Fibroblast of the conjunctiva (primary cell): ENCODE results near the gene SLC39A7.
"Not testable (repeated sequence)": the region's sequence is repeated elsewhere in the genome, so short reads cannot be mapped to it uniquely, and the experiment has no call there.

Experiments used
- DNase-seq: peaks from one replicate; pipeline ENCODE4 v3.0.0-alpha.2; 2010; ENCODE audit warnings: low read depth

SLC39A7 gene

GRCh38 chr6:33205191-33206026, 4.7 kb downstream of the SLC39A7 start:
- no peak for DNase-seq

- DNase-seq = no peak
Measured at GRCh38 chr6:33206027-33206863, 5.6 kb downstream of the SLC39A7 start.

GRCh38 chr6:33206864-33207551, 6.3 kb downstream of the SLC39A7 start:
- DNase-seq = no peak

GRCh38 chr6:33207552-33208090, 7.0 kb downstream of the SLC39A7 start:
- no peak for DNase-seq

GRCh38 chr6:33208091-33208967, 7.7 kb downstream of the SLC39A7 start, which contains the start of gene RING1:
Gene RING1 (plus strand): TSS chr6:33208500. CDS start chr6:33208823, 323 bp downstream.
- no peak for DNase-seq

GRCh38 chr6:33209856-33210255, 9.2 kb downstream of the SLC39A7 start:
- no peak for DNase-seq

- no peak for DNase-seq
Measured at GRCh38 chr6:33211136-33211535, 10.5 kb downstream of the SLC39A7 start.

- no peak for DNase-seq
Measured at GRCh38 chr6:33211666-33212422, 11.2 kb downstream of the SLC39A7 start.

- no peak for DNase-seq
Measured at GRCh38 chr6:33212857-33213165, 12.1 kb downstream of the SLC39A7 start.

GRCh38 chr6:33213166-33213988, 12.7 kb downstream of the SLC39A7 start:
- no peak for DNase-seq

GRCh38 chr6:33213989-33214335, 13.3 kb downstream of the SLC39A7 start:
- DNase-seq = no peak

GRCh38 chr6:33215271-33216116, 14.8 kb downstream of the SLC39A7 start:
- DNase-seq = no peak

GRCh38 chr6:33216117-33216649, 15.5 kb downstream of the SLC39A7 start:
- no peak for DNase-seq

GRCh38 chr6:33217246-33217645, 16.6 kb downstream of the SLC39A7 start:
- DNase-seq = no peak

- no peak for DNase-seq
Measured at GRCh38 chr6:33217681-33218080, 17.0 kb downstream of the SLC39A7 start.

- DNase-seq = not testable (repeated sequence)
Measured at GRCh38 chr6:33226503-33227120, 25.9 kb downstream of the SLC39A7 start.

- DNase-seq = no peak
Measured at GRCh38 chr6:33235221-33235634, 34.6 kb downstream of the SLC39A7 start.

- no peak for DNase-seq
Measured at GRCh38 chr6:33236328-33236727, 35.7 kb downstream of the SLC39A7 start.
